ENCODE results near the gene CD200.

DNA sequence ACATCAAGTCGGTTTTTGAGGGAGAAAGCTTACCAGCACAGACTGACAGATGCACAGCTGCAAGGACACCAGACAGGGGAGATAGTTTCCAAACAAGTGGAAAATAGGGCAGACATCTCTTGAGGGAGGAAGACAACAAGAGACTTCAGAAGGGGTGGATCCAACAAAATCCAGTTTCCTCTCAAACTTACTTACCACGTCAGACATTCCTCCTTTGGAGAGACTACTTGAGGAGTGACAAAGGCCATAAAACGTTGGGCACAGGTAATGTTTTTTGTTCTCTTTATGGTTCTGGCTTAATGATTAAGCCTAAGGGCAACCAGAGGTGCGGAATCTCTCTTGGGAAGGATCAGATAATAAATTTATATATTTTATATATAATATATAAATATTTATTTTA, 76.1 kb downstream of the CD200 start:
- TF ChIP-seq, protein P1, sequence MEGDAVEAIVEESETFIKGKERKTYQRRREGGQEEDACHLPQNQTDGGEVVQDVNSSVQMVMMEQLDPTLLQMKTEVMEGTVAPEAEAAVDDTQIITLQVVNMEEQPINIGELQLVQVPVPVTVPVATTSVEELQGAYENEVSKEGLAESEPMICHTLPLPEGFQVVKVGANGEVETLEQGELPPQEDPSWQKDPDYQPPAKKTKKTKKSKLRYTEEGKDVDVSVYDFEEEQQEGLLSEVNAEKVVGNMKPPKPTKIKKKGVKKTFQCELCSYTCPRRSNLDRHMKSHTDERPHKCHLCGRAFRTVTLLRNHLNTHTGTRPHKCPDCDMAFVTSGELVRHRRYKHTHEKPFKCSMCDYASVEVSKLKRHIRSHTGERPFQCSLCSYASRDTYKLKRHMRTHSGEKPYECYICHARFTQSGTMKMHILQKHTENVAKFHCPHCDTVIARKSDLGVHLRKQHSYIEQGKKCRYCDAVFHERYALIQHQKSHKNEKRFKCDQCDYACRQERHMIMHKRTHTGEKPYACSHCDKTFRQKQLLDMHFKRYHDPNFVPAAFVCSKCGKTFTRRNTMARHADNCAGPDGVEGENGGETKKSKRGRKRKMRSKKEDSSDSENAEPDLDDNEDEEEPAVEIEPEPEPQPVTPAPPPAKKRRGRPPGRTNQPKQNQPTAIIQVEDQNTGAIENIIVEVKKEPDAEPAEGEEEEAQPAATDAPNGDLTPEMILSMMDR (IDR thresholded peaks at IDR 0.05), result no peak
- TF ChIP-seq POLR2A (IDR thresholded peaks at IDR 0.05), result no peak

All from uterus (tissue), 2 donors.